H1 (cell line): ENCODE measurements around the gene CCDC180. TPM values are rescaled to one million over a fixed set of nuclear protein-coding genes. Genes with fewer than 3 reads are reported as not detected.

Experiments used
- CHD1 ChIP-seq: IDR thresholded peaks from 2 replicates; pipeline ENCODE4 v1.6.1; 2012; ENCODE audit warnings: low read depth, low read length, improper control_type of control experiment
- CHD2 ChIP-seq: IDR thresholded peaks from 2 replicates; pipeline ENCODE4 v1.6.1; 2012; ENCODE audit warnings: low read length, improper control_type of control experiment
- CHD7 ChIP-seq: fragments of 300-600 bp; sonication (generic); IDR thresholded peaks from 2 replicates; pipeline ENCODE4 v1.7.1; 2012; ENCODE audit warnings: low read length, moderate library complexity, mild to moderate bottlenecking, inconsistent platforms; ENCODE audit not compliant: insufficient replicate concordance
- KDM5A ChIP-seq: fragments of 200-600 bp; IDR thresholded peaks from 2 replicates; pipeline ENCODE4 v1.7.1; 2012; ENCODE audit warnings: mild to moderate bottlenecking, low read length, inconsistent platforms, mixed read lengths
- polyA plus RNA-seq, 7 experiments: library from polyadenylated mRNA; depleted of rRNA in 3 of 7; stranded (reverse) in 5 of 7; unstranded in 2 of 7; fragments of >200 nt in 5 of 7; fragments of 200-250 nt in 2 of 7; gene quantifications; 1 replicate in 5 of 7; 2 replicates in 1 of 7; 4 replicates in 1 of 7; pipeline versions ENCODE4 v1.2.1 to v1.2.3, GENCODE V29; 2011 to 2013; ENCODE audit warnings: missing spikeins in 2 of 7, mixed read lengths in 2 of 7
- total RNA-seq: library from RNA; stranded (reverse); fragmentation: NEBNext Ultra II Directional; extraction: Animal tissue kit (Norgen Biotek cat#: 25700); gene quantifications from 2 replicates; pipeline ENCODE4 v1.2.1, GENCODE V29; 2021

CCDC180 gene
- total and polyA plus RNA-seq, 2 of the 8 experiments (the other 6 are each of a cell fraction or from before 2014, with no cell fraction given), result 2.6 to 8.2 TPM

- TF ChIP-seq CHD7 (no peak), CHD1 (no peak), CHD2 (no peak), KDM5A (no peak)
These were observed 25.5 kb downstream of the CCDC180 start (continued) for GRCh38 chr9:97332993-97333392.
